HG03108 (cell line): ENCODE measurements around the gene KIAA1217.
"Not testable (repeated sequence)": the region's sequence is repeated elsewhere in the genome, so short reads cannot be mapped to it uniquely, and the experiment has no call there.

Experiments
- ATAC-seq: cut with Tn5 transposase; IDR thresholded peaks from one replicate; pipeline ENCODE4 v1.9.1; 2021; ENCODE audit warnings: moderate library complexity; ENCODE audit not compliant: unreplicated experiment

The KIAA1217 gene

GRCh38 chr10:24337723-24338122 lies 128.8 kb downstream of the KIAA1217 start:
- ATAC-seq = not testable (repeated sequence)

GRCh38 chr10:24339387-24339786 lies 130.4 kb downstream of the KIAA1217 start:
- ATAC-seq = no peak

- no peak for ATAC-seq
Observed at GRCh38 chr10:24340446-24340845, 131.5 kb downstream of the KIAA1217 start.

- ATAC-seq = no peak
Observed at GRCh38 chr10:24340883-24341282, 131.9 kb downstream of the KIAA1217 start.

GRCh38 chr10:24341371-24341770 lies 132.4 kb downstream of the KIAA1217 start:
- no peak for ATAC-seq

GRCh38 chr10:24341897-24342296 lies 133.0 kb downstream of the KIAA1217 start:
- no peak for ATAC-seq

GRCh38 chr10:24343686-24344085 lies 134.7 kb downstream of the KIAA1217 start:
- no peak for ATAC-seq

GRCh38 chr10:24344279-24344678 lies 135.3 kb downstream of the KIAA1217 start:
- no peak for ATAC-seq

- no peak for ATAC-seq
Observed at GRCh38 chr10:24344695-24345463, 135.9 kb downstream of the KIAA1217 start.

GRCh38 chr10:24346877-24347519 lies 138.1 kb downstream of the KIAA1217 start:
- ATAC-seq = no peak

- ATAC-seq = no peak
Observed at GRCh38 chr10:24349379-24350001, 140.6 kb downstream of the KIAA1217 start.

GRCh38 chr10:24350070-24350921 lies 141.4 kb downstream of the KIAA1217 start:
- ATAC-seq = no peak

- not testable (repeated sequence) for ATAC-seq
Observed at GRCh38 chr10:24350922-24351225, 141.9 kb downstream of the KIAA1217 start.

GRCh38 chr10:24351961-24352360 lies 143.0 kb downstream of the KIAA1217 start:
- ATAC-seq = no peak

- no peak for ATAC-seq
Observed at GRCh38 chr10:24352399-24352798, 143.5 kb downstream of the KIAA1217 start.

- ATAC-seq = no peak
Observed at GRCh38 chr10:24353319-24353718, 144.4 kb downstream of the KIAA1217 start.

- ATAC-seq = no peak
Observed at GRCh38 chr10:24355056-24355688, 146.2 kb downstream of the KIAA1217 start.

GRCh38 chr10:24357344-24358004 lies 148.5 kb downstream of the KIAA1217 start:
- no peak for ATAC-seq

GRCh38 chr10:24358022-24358421 lies 149.1 kb downstream of the KIAA1217 start:
- no peak for ATAC-seq
